Thyroid gland (tissue), 4 donors: ENCODE measurements around the gene PHACTR1.

Experiments
- POLR2A ChIP-seq, 2 donors: fragments of 450-650 bp; IDR thresholded peaks; one replicate each; pipeline ENCODE4 v1.6.1; 2017; ENCODE audit warnings: antibody characterized with exemption in 2 of 2, mild to moderate bottlenecking in 2 of 2, moderate library complexity in 1 of 2
- TF ChIP-seq, protein P1 (sequence below), 6 experiments: fragments of 200-600 bp in 3 of 6; fragments of 450-650 bp in 3 of 6; sonication (generic) in 3 of 6; IDR thresholded peaks; one replicate each; pipeline ENCODE4 v1.5.1; 2016 to 2019; ENCODE audit warnings: antibody characterized with exemption in 6 of 6, mild to moderate bottlenecking in 2 of 6, inconsistent platforms in 1 of 6, moderate library complexity in 1 of 6

DNA sequence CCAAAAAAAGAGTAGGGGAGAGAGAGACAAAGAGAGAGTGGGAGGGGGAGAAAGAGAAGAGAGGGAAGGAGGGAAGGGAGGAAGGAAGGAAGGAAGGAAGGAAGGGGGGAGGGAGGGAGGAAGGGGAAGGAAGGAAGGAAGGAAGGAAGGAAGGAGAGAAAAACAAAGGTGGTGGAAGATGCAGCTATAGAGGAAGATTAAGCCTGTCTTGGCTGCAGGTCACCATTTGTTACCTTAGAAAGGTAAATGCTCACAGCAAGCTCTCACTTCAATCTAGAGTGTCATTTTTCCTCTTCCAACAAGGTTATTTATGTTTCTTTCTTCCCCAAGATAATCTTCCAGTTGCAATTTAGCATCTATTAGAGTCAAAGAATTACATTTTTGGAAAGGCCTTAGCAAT is 284.0 kb downstream of the PHACTR1 start:
- TF ChIP-seq, protein P1, sequence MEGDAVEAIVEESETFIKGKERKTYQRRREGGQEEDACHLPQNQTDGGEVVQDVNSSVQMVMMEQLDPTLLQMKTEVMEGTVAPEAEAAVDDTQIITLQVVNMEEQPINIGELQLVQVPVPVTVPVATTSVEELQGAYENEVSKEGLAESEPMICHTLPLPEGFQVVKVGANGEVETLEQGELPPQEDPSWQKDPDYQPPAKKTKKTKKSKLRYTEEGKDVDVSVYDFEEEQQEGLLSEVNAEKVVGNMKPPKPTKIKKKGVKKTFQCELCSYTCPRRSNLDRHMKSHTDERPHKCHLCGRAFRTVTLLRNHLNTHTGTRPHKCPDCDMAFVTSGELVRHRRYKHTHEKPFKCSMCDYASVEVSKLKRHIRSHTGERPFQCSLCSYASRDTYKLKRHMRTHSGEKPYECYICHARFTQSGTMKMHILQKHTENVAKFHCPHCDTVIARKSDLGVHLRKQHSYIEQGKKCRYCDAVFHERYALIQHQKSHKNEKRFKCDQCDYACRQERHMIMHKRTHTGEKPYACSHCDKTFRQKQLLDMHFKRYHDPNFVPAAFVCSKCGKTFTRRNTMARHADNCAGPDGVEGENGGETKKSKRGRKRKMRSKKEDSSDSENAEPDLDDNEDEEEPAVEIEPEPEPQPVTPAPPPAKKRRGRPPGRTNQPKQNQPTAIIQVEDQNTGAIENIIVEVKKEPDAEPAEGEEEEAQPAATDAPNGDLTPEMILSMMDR (IDR thresholded peaks at IDR 0.05) = no peak
- no peak for TF ChIP-seq POLR2A (IDR thresholded peaks at IDR 0.05)
